Measurements from ENCODE around the gene MRPL12.

The MRPL12 gene

GRCh38 chr17:81713556-81714411 is 10.6 kb downstream of the MRPL12 start:
- no peak for TF ChIP-seq CTCF (conservative IDR thresholded peaks at IDR 0.05; ENCODE audit: low read length)
- no peak overlapping the region for H3K4me3 ChIP-seq (ENCODE audit: low read length)
- DNase-seq (ENCODE audit: low read depth): no peak

GRCh38 chr17:81714412-81715106 is 11.4 kb downstream of the MRPL12 start:
- no peak overlapping the region for H3K4me3 ChIP-seq (ENCODE audit: low read length)
- no peak for DNase-seq (ENCODE audit: low read depth)
- TF ChIP-seq CTCF (conservative IDR thresholded peaks at IDR 0.05; ENCODE audit: low read length): no peak

GRCh38 chr17:81715107-81715871 is 12.1 kb downstream of the MRPL12 start:
- no peak for TF ChIP-seq CTCF (conservative IDR thresholded peaks at IDR 0.05; ENCODE audit: low read length)
- H3K4me3 ChIP-seq (ENCODE audit: low read length): no peak overlapping the region
- no peak for DNase-seq (ENCODE audit: low read depth)

- DNase-seq (ENCODE audit: low read depth): no peak
- no peak overlapping the region for H3K4me3 ChIP-seq (ENCODE audit: low read length)
- no peak for TF ChIP-seq CTCF (conservative IDR thresholded peaks at IDR 0.05; ENCODE audit: low read length)
Measured at GRCh38 chr17:81715872-81716673, 12.9 kb downstream of the MRPL12 start.

GRCh38 chr17:81716674-81716996 is 13.5 kb downstream of the MRPL12 start:
- no peak for TF ChIP-seq CTCF (conservative IDR thresholded peaks at IDR 0.05; ENCODE audit: low read length)
- H3K4me3 ChIP-seq (ENCODE audit: low read length): no peak overlapping the region
- no peak for DNase-seq (ENCODE audit: low read depth)

GRCh38 chr17:81717049-81717765 is 14.0 kb downstream of the MRPL12 start:
- no peak for DNase-seq (ENCODE audit: low read depth)
- no peak overlapping the region for H3K4me3 ChIP-seq (ENCODE audit: low read length)
- TF ChIP-seq CTCF (conservative IDR thresholded peaks at IDR 0.05; ENCODE audit: low read length): no peak

Data from AG10803 (cell line).